ENCODE measurements around the gene SQOR.

Gene SQOR

DNA sequence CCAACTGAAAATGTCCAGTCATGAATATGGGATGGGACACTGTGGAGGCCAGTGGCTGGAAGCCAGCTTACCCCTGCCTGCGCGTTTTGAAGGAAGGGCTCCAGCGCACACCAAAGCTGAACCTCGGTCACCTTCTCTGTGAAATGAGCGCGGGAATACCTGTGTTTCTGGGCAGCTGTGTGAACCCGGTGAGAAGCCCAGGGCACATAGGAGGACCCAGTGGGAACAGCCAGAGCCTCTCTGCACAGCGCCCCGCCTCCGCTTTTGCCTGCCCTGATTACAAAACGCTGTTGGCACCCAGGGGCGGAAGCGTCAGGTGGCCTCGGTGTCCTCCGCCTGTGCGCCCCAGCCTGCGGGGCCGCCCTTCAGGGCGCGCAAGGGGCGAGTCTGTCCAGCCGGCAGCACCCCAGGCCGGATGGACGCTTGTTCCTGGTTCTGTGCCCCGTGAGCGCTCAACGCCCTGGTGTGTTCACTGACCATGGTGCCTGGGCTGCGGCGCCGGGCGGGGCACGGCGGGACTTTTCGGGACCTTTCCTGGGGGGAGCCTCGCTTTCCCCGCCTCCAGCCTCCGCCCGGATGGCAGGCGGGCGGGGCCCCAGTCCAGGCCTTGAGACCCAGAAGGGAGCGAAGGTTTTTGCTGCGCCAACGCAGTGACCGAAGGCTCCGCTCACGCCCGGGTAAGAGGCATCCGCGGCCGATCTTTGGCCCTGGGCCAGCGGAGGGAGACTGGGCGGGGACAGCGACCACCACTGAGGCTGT, at the start of gene SQOR:
TSS of gene SQOR (plus strand) at position 598 of the 759 bp plus-strand sequence. CDS start 23,895 bp downstream, outside the sequence.
- Mint-ChIP-seq H3K9me3 (no peaks in the 10 kb centered on the region), H3K36me3 (peaks cover 24% of the 10 kb centered on the region), H3K4me1 (peaks cover 44% of the 10 kb centered on the region), H3K4me3 (peak within 1 kb of the TSS; percentile 97), H3K27ac (peak within 1 kb of the TSS; percentile 97)
- ATAC-seq: peak; percentile 85
- peak; percentile 67 to 89 for DNase-seq (ENCODE audit: low spot score in 2 of 2)

DNA sequence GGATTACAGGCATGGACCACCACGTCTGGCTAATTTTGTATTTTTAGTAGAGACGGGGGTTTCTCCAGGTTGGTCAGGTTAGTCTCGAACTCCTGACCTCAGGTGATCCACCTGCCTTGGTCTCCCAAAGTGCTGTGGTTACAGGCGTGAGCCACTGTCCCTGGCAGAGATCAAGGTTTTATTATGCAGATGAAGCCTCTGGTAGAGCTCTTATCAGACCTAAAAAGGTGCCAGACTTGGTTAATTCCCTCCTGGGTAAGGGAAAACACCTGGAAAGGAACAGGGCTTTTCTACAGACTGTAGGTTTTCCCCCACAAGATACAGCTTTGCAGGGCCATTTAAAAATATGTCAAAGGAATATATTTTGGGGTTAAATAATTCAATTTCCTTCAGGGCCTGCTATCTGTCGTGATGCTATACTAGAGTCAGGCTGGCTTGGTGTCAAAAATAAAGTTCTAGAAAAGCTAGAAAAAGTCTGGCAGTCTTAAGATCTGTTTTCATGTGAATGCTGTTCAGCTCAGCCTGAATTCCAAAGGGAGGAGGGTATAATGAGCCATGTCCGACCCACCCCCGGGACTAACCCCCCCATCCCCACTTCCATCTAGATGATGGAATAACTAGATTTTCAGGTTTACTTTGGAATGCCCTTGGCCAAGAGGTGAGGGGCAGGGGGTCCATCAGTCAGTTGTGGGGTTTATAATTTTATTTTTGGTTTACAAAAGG, 49.6 kb upstream of the SQOR start:
- H3K36me3 Mint-ChIP-seq: peaks cover 9% of the 10 kb centered on the region
- no peak for DNase-seq (ENCODE audit: low spot score in 2 of 2)
- peaks cover 25% of the 10 kb centered on the region for H3K4me1 Mint-ChIP-seq
- no peak overlapping the region for H3K4me3 Mint-ChIP-seq
- no peaks in the 10 kb centered on the region for H3K9me3 Mint-ChIP-seq
- H3K27ac Mint-ChIP-seq: no peak overlapping the region
- no peak for ATAC-seq

DNA sequence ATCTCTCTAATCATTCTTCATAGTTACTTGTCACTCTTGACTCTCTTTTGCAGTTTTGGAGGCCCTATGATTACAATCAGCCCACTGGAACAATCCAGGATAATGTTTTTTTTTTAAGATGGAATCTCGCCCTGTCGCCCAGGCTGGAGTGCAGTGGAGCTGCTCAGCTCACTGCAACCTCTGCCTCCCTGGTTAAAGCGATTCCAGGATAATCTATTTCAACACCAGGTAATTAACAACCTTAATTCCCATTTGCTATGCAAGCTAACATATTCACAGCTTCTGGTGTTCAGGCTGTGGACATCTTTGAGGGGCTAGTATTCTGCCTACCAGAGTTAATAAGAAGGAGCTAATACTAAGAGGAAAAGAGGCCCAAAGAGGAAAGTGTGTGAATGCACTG, 48.7 kb upstream of the SQOR start:
- Mint-ChIP-seq H3K9me3 (no peaks in the 10 kb centered on the region), H3K4me3 (peak overlapping the region; percentile 87), H3K27ac (peak overlapping the region; percentile 98), H3K4me1 (peaks cover 25% of the 10 kb centered on the region), H3K36me3 (peaks cover 9% of the 10 kb centered on the region)
- no peak for DNase-seq (ENCODE audit: low spot score in 2 of 2)
- no peak for ATAC-seq

DNA sequence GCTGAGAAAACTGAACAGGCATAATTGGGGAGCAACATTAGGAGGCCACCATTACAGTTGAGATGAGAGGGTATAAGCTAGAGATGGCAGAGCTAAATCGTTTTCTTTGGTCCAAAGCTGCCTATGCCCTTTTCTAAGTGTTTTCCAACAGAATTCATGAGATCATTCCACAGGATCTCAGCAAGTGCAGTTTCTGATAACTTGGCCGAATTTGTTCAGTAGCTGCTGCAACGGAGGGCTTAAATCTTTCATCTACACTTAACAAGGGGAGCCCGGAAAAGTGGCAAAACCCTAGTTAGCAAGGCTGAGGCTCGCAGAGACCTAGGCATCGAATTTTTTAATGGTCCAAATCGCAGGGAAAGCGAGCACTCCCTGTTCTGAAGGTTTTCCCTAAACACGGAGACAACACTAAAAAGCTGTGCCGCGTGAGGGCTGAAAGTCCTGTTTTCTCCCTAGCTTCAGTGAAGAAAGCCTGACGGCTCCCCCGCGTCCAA, 48.2 kb upstream of the SQOR start:
- Mint-ChIP-seq H3K9me3 (no peaks in the 10 kb centered on the region), H3K4me3 (peak overlapping the region; percentile 87), H3K4me1 (peaks cover 25% of the 10 kb centered on the region), H3K36me3 (peaks cover 9% of the 10 kb centered on the region), H3K27ac (peak overlapping the region; percentile 98)
- no peak for DNase-seq (ENCODE audit: low spot score in 2 of 2)
- ATAC-seq: peak; percentile 0

DNA sequence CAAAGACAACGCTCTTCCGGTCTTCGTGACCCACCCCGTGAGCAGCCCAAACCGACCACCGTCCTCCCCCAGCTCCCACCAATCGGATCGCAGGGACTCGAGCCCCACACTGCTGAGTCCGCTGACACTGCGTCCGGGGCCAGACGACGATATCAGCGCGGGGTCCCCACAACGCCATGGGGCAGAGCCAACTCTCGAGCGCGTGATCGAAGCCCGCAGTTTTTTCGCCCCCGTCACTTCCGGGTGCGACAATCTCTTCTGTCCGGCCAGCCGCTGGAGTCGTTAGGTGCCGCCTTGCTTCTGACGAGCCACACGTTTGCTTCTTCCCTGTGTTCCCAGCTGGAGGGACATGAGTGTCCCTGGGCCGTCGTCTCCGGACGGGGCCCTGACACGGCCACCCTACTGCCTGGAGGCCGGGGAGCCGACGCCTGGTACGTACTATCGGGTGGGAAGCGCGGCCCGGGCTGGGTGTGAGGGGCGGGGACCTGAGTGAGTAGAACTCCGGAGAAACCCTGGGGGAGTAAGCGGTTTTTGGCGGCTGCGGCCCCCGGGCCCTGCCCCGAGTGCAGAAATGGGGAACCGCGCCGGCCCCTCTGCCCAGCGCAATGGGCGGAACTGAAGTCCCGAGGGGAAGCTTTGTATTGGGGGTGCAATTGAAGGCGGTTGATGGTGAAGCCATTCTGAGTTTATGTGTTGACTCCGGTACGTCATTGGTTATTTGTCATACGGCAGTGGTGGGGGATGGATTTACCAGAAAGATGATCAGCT, 47.5 kb upstream of the SQOR start, which contains the start of gene BLOC1S6:
TSS of gene BLOC1S6 (plus strand) at position 285 of the 768 bp plus-strand sequence. CDS start at position 350, 65 bp downstream.
- H3K4me3 Mint-ChIP-seq: peak within 1 kb of the TSS; percentile 87
- peak within 1 kb of the TSS; percentile 98 for H3K27ac Mint-ChIP-seq
- peaks cover 25% of the 10 kb centered on the region for H3K4me1 Mint-ChIP-seq
- ATAC-seq: peak; percentile 90
- peaks cover 13% of the 10 kb centered on the region for H3K36me3 Mint-ChIP-seq
- DNase-seq (ENCODE audit: low spot score in 2 of 2): peak; percentile 79 to 95
- no peaks in the 10 kb centered on the region for H3K9me3 Mint-ChIP-seq

DNA sequence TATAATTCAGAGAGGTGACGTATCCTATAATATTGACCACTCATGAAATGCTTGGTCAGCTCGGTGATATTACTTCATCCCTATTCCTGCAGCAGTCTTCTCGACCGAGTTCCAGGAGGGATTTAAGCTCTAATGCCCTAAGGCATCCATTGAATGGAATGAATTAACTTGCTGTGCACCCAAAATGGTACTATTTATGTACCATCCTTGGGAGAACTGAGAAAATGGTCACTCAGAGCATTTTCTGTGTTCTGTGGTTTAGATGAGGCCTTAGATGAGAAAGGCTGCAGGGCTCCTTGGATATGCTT, 47.0 kb upstream of the SQOR start:
- H3K9me3 Mint-ChIP-seq: no peaks in the 10 kb centered on the region
- peak overlapping the region; percentile 98 for H3K27ac Mint-ChIP-seq
- ATAC-seq: no peak
- peaks cover 25% of the 10 kb centered on the region for H3K4me1 Mint-ChIP-seq
- H3K4me3 Mint-ChIP-seq: peak overlapping the region; percentile 87
- peaks cover 18% of the 10 kb centered on the region for H3K36me3 Mint-ChIP-seq
- DNase-seq (ENCODE audit: low spot score in 2 of 2): no peak

- no peaks in the 10 kb centered on the region for H3K9me3 Mint-ChIP-seq
- peaks cover 25% of the 10 kb centered on the region for H3K4me1 Mint-ChIP-seq
- H3K36me3 Mint-ChIP-seq: peaks cover 23% of the 10 kb centered on the region
- ATAC-seq (no peak), DNase-seq (ENCODE audit: low spot score in 2 of 2) (no peak)
- peak overlapping the region; percentile 87 for H3K4me3 Mint-ChIP-seq
- peak overlapping the region; percentile 98 for H3K27ac Mint-ChIP-seq
Observed at GRCh38 chr15:45588219-45588875, 46.5 kb upstream of the SQOR start.

- Mint-ChIP-seq H3K4me3 (peak overlapping the region; percentile 87), H3K9me3 (no peaks in the 10 kb centered on the region), H3K4me1 (peaks cover 25% of the 10 kb centered on the region), H3K27ac (no peak overlapping the region), H3K36me3 (peaks cover 31% of the 10 kb centered on the region)
- DNase-seq (ENCODE audit: low spot score in 2 of 2) (no peak), ATAC-seq (no peak)
Observed at GRCh38 chr15:45589256-45589655, 45.6 kb upstream of the SQOR start.

DNA sequence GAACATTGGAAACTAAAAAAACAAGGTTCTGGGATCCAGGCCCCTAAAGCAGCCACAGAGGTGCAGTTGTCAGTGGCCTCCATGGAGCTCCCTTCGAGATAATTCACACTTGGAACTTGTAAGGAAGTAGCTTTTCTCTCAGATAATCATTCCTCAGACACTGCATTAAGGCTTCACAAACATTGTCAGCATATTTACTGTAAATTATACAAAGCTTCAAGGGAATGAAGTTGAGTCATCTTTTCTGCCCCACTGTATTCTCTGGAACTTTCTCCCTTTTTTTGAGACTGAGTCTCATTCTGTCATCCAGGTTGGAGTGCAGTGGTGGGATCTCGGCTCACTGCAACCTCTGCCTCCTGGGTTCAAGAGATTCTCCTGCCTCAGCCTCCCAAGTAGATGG, 40.5 kb upstream of the SQOR start:
- H3K36me3 Mint-ChIP-seq: peaks cover 54% of the 10 kb centered on the region
- DNase-seq (ENCODE audit: low spot score in 2 of 2) (no peak), ATAC-seq (no peak)
- H3K4me1 Mint-ChIP-seq: peaks cover 4% of the 10 kb centered on the region
- H3K4me3 Mint-ChIP-seq: no peak overlapping the region
- no peaks in the 10 kb centered on the region for H3K9me3 Mint-ChIP-seq
- no peak overlapping the region for H3K27ac Mint-ChIP-seq

GRCh38 chr15:45594835-45595530, 39.8 kb upstream of the SQOR start:
- H3K27ac Mint-ChIP-seq: no peak overlapping the region
- H3K4me1 Mint-ChIP-seq: no peaks in the 10 kb centered on the region
- ATAC-seq: no peak

GRCh38 chr15:45603881-45604280, 30.9 kb upstream of the SQOR start:
- DNase-seq (ENCODE audit: low spot score in 2 of 2): no peak
- Mint-ChIP-seq H3K4me3 (no peak overlapping the region), H3K9me3 (no peaks in the 10 kb centered on the region), H3K27ac (peak overlapping the region; percentile 74), H3K4me1 (peaks cover 6% of the 10 kb centered on the region), H3K36me3 (peaks cover 52% of the 10 kb centered on the region)
- ATAC-seq: no peak

More at GRCh38 chr15:45594835-45595530, 39.8 kb upstream of the SQOR start:
- H3K36me3 Mint-ChIP-seq: peaks cover 54% of the 10 kb centered on the region
- H3K4me3 Mint-ChIP-seq: no peak overlapping the region
- no peak for DNase-seq (ENCODE audit: low spot score in 2 of 2)
- no peaks in the 10 kb centered on the region for H3K9me3 Mint-ChIP-seq

DNA sequence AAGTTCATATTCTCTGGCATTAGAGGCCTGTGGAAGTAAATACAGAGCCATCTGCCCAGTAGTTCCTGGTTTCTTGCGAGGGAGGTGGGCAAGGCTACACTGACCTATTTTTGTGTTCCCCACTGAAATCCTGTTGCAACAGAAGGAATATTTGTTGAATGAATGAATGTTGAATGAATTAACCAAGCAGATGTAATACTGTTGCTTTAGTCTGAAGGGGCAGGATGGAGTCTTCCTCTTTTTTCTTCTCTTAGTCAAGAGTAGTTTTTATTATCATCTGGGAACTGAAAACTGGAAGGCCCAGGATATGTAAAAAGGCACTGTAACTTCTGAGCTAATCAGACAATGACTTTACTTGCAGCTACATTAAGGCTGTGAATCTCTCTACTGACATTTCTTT, 30.5 kb upstream of the SQOR start:
- no peak for DNase-seq (ENCODE audit: low spot score in 2 of 2)
- ATAC-seq: no peak
- Mint-ChIP-seq H3K9me3 (no peaks in the 10 kb centered on the region), H3K4me1 (peaks cover 6% of the 10 kb centered on the region), H3K4me3 (no peak overlapping the region), H3K36me3 (peaks cover 55% of the 10 kb centered on the region), H3K27ac (peak overlapping the region; percentile 74)

DNA sequence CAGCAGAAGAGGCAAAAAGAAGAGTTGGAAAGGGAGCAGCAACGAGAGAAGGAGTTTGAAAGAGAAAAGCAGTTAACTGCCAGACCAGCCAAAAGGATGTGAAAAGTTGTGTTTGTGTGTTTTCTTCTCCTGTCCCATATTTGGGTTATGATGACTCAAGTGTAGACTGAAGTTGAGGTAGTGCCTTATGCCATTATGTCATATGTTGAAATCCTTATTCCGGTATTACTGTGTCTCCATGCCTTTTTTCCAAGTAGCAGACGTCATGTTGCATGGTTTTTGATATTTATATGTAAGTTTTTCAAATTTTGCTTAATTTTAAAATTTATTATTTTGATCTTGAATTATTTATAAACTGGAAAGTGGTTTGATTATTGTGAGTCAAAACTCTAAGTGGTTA, 28.4 kb upstream of the SQOR start:
- Mint-ChIP-seq H3K4me3 (no peak overlapping the region), H3K27ac (peak overlapping the region; percentile 63)

GRCh38 chr15:45606841-45607240, 28.0 kb upstream of the SQOR start:
- H3K36me3 Mint-ChIP-seq: peaks cover 62% of the 10 kb centered on the region
- peaks cover 6% of the 10 kb centered on the region for H3K4me1 Mint-ChIP-seq
- no peak overlapping the region for H3K4me3 Mint-ChIP-seq
- no peak overlapping the region for H3K27ac Mint-ChIP-seq
- no peaks in the 10 kb centered on the region for H3K9me3 Mint-ChIP-seq
- DNase-seq (ENCODE audit: low spot score in 2 of 2) (no peak), ATAC-seq (no peak)

More for the DNA sequence above, 28.4 kb upstream of the SQOR start:
- H3K36me3 Mint-ChIP-seq: peaks cover 62% of the 10 kb centered on the region
- H3K9me3 Mint-ChIP-seq: no peaks in the 10 kb centered on the region
- H3K4me1 Mint-ChIP-seq: peaks cover 6% of the 10 kb centered on the region
- no peak for ATAC-seq
- DNase-seq (ENCODE audit: low spot score in 2 of 2): no peak

All from stimulated activated effector memory CD8-positive, alpha-beta T cell treated with anti-CD3 and anti-CD28 coated beads, Interleukin-12 subunit alpha, Interleukin-12 subunit beta, amount 100 ng/mL, for 72 hours (primary cell).